KMS-11 (cell line): ENCODE results near the gene CC2D2B.
"Not testable (repeated sequence)": the region's sequence is repeated elsewhere in the genome, so short reads cannot be mapped to it uniquely, and the experiment has no call there.

Experiments
- H2AFZ ChIP-seq: fragments of 200-600 bp; sonication (generic); 2 replicates; pipeline ENCODE4 v1.6.1; 2016; ENCODE audit warnings: antibody characterized with exemption, mixed run types, low read depth
- H3K27ac ChIP-seq: fragments of 200-600 bp; sonication (generic); 2 replicates; pipeline ENCODE4 v1.6.1; 2016; ENCODE audit warnings: mild to moderate bottlenecking, mixed run types
- H3K27me3 ChIP-seq: fragments of 200-600 bp; sonication (generic); 2 replicates; pipeline ENCODE4 v1.6.1; 2017; ENCODE audit warnings: mild to moderate bottlenecking, low read depth, mixed run types, moderate library complexity; ENCODE audit not compliant: insufficient read depth
- H3K36me3 ChIP-seq: fragments of 200-600 bp; sonication (generic); 2 replicates; pipeline ENCODE4 v1.6.1; 2017; ENCODE audit warnings: mild to moderate bottlenecking, mixed run types; ENCODE audit not compliant: insufficient read depth
- H3K4me1 ChIP-seq: fragments of 200-600 bp; sonication (generic); 2 replicates; pipeline ENCODE4 v1.6.1; 2016; ENCODE audit warnings: mild to moderate bottlenecking, low read depth, mixed run types; ENCODE audit not compliant: poor library complexity, severe bottlenecking
- H3K4me2 ChIP-seq: fragments of 200-600 bp; sonication (generic); 2 replicates; pipeline ENCODE4 v1.7.0; 2016; ENCODE audit warnings: mild to moderate bottlenecking, mixed run types
- H3K4me3 ChIP-seq: fragments of 200-600 bp; sonication (generic); IDR thresholded peaks from 2 replicates; pipeline ENCODE4 v1.6.1; 2017; ENCODE audit warnings: low read depth, low read length, mixed read lengths; ENCODE audit not compliant: insufficient read depth
- H3K79me2 ChIP-seq: fragments of 200-600 bp; sonication (generic); 2 replicates; pipeline ENCODE4 v1.6.1; 2016; ENCODE audit warnings: low read depth, mixed run types; ENCODE audit not compliant: insufficient read depth
- H3K9ac ChIP-seq: fragments of 200-600 bp; sonication (generic); 2 replicates; pipeline ENCODE4 v1.6.1; 2016; ENCODE audit warnings: mild to moderate bottlenecking, mixed run types
- H4K20me1 ChIP-seq: fragments of 200-600 bp; sonication (generic); 2 replicates; pipeline ENCODE4 v1.6.1; 2016; ENCODE audit warnings: mild to moderate bottlenecking, mixed run types; ENCODE audit not compliant: insufficient read depth
- CTCF ChIP-seq: fragments of 200-600 bp; sonication (generic); conservative IDR thresholded peaks from 2 replicates; pipeline ENCODE4 v1.6.1; 2017; ENCODE audit warnings: low read depth, mild to moderate bottlenecking, antibody characterized with exemption, low read length, moderate library complexity, mixed read lengths

CC2D2B gene

DNA sequence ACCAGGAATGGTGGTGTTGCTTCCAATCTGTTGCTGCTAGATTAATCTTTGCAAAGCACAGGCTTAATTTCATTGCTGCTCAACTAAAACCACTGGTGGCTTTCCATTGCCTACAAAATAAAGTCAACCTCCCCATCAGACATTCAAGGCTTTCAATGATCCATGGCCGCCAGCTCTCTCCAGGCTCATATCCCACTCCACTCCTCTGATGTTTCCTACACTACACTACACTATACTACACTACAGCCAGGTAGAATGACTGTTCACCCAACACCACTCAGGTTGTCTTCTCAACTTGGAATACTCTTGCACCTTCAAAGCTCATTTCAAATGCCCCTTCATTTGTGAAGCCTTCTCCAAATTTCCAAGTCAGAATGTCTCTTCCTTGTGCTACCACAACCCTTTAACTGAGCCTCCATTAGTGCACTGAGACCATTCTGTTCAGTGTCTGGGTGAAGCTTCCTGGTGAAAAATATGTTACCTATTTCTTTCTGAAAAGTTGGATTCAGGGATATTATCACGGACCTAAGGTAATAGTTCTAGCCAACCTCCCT lies 35.5 kb upstream of the CC2D2B start:
- TF ChIP-seq CTCF, result no peak
- H4K20me1 ChIP-seq, result no peaks in the 10 kb centered on the region
- H3K79me2 ChIP-seq, result no peaks in the 10 kb centered on the region
- no peak overlapping the region for H2AFZ ChIP-seq
- H3K27me3 ChIP-seq, result no peaks in the 10 kb centered on the region
- H3K4me3 ChIP-seq, result no peak overlapping the region
- H3K36me3 ChIP-seq, result no peaks in the 10 kb centered on the region
- no peak overlapping the region for H3K27ac ChIP-seq
- H3K9ac ChIP-seq, result no peak overlapping the region
- no peaks in the 10 kb centered on the region for H3K4me1 ChIP-seq
- H3K4me2 ChIP-seq, result no peak overlapping the region

DNA sequence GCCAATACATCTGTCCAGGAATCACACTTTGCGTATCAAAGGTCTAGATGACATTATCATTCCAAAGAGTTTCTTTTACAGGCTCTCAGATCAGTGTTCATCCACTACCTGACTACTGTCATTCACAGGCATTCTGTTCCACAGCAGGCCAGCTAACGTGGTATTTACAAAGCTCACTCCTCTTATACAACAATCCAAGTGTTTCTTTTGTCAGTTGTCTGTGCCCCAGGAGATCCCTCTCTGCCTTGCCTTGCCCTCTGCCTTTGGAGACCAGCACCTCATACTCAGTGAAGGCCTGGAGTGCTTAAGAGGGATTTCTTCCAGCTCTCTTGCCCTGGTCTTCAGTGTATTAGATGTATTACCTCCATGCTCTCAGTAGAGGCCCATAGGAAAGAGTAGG lies 34.6 kb upstream of the CC2D2B start:
- Histone ChIP-seq H3K4me3 (no peak overlapping the region), H3K36me3 (no peaks in the 10 kb centered on the region), H3K4me2 (no peak overlapping the region), H3K27me3 (no peaks in the 10 kb centered on the region), H3K27ac (no peak overlapping the region), H4K20me1 (no peaks in the 10 kb centered on the region), H2AFZ (no peak overlapping the region), H3K9ac (no peak overlapping the region), H3K4me1 (no peaks in the 10 kb centered on the region), H3K79me2 (no peaks in the 10 kb centered on the region)
- no peak for TF ChIP-seq CTCF

DNA sequence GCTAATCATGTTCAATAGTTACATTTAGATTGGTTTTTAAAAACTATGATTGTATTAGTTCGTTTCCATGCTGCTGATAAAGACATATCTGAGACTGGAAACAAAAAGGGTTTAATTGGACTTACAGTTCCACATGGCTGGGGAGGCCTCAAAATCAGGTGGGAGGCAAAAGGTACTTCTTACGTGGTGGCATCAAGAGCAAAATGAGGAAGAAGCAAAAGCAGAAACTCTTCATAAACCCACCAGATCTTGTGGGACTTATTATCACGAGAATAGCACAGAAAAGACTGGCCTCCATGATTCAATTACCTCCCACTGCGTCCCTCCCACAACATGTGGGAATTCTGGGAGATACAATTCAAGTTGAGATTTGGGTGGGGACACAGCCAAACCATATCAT lies 34.1 kb upstream of the CC2D2B start:
- H3K36me3 ChIP-seq, result no peaks in the 10 kb centered on the region
- H3K9ac ChIP-seq, result no peak overlapping the region

GRCh38 chr10:95874783-95875182 lies 33.0 kb upstream of the CC2D2B start:
- not testable (repeated sequence) for H3K4me2 ChIP-seq, H3K36me3 ChIP-seq, H3K9ac ChIP-seq, H3K4me3 ChIP-seq, H3K27ac ChIP-seq, H3K79me2 ChIP-seq, H2AFZ ChIP-seq, H3K27me3 ChIP-seq, H4K20me1 ChIP-seq, H3K4me1 ChIP-seq

More for the DNA sequence above, 34.1 kb upstream of the CC2D2B start:
- H2AFZ ChIP-seq, result no peak overlapping the region
- no peak overlapping the region for H3K4me2 ChIP-seq
- no peak overlapping the region for H3K4me3 ChIP-seq
- H4K20me1 ChIP-seq, result no peaks in the 10 kb centered on the region
- no peaks in the 10 kb centered on the region for H3K27me3 ChIP-seq
- TF ChIP-seq CTCF, result no peak
- H3K79me2 ChIP-seq, result no peaks in the 10 kb centered on the region
- H3K27ac ChIP-seq, result no peak overlapping the region
- H3K4me1 ChIP-seq, result no peaks in the 10 kb centered on the region

DNA sequence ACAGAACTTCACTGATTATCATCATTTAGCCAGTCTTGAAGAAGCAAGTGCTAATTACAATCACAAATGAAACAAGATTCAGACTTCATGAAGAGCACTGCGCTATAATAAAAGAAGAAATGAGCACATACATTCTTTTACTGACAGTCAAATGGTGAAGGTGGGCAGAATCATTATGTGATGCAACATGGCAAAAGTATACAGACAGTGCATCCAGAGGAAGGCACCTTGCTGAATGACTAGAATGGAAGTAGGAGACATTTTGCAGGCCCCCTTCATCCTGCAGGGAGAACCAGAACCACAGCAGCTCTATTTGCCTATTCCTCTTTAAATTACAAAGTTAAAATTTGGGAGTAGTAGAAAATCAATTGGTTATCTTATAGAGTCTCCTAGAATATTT lies 31.0 kb upstream of the CC2D2B start:
- no peaks in the 10 kb centered on the region for H3K79me2 ChIP-seq
- H2AFZ ChIP-seq, result no peak overlapping the region
- H3K4me3 ChIP-seq, result no peak overlapping the region
- no peak overlapping the region for H3K9ac ChIP-seq
- no peaks in the 10 kb centered on the region for H3K27me3 ChIP-seq
- no peaks in the 10 kb centered on the region for H3K36me3 ChIP-seq
- TF ChIP-seq CTCF, result no peak
- no peaks in the 10 kb centered on the region for H3K4me1 ChIP-seq
- H3K4me2 ChIP-seq, result no peak overlapping the region
- H4K20me1 ChIP-seq, result no peaks in the 10 kb centered on the region
- H3K27ac ChIP-seq, result no peak overlapping the region
